Neuron (in vitro differentiated cells): Measurements from ENCODE around the gene DZANK1.
"Not testable (repeated sequence)": the region's sequence is repeated elsewhere in the genome, so short reads cannot be mapped to it uniquely, and the experiment has no call there.

ENCODE experiments used
- H2AFZ ChIP-seq: one replicate; pipeline ENCODE4 v1.6.1; 2013; ENCODE audit warnings: low read depth, mild to moderate bottlenecking, inconsistent platforms, low read length, moderate library complexity
- H3K27me3 ChIP-seq: one replicate; pipeline ENCODE4 v1.6.1; 2013; ENCODE audit warnings: low read length; ENCODE audit not compliant: insufficient read depth
- H3K36me3 ChIP-seq: one replicate; pipeline ENCODE4 v1.6.1; 2013; ENCODE audit warnings: low read length; ENCODE audit not compliant: insufficient read depth
- H3K4me1 ChIP-seq: one replicate; pipeline ENCODE4 v1.6.1; 2013; ENCODE audit warnings: low read length; ENCODE audit not compliant: insufficient read depth
- H3K4me3 ChIP-seq: 2 replicates; pipeline ENCODE4 v1.5.1; 2013; ENCODE audit warnings: mild to moderate bottlenecking, low read length, moderate library complexity
- H3K9me3 ChIP-seq: one replicate; pipeline ENCODE4 v1.6.1; 2013; ENCODE audit warnings: low read length

DZANK1 gene

DNA sequence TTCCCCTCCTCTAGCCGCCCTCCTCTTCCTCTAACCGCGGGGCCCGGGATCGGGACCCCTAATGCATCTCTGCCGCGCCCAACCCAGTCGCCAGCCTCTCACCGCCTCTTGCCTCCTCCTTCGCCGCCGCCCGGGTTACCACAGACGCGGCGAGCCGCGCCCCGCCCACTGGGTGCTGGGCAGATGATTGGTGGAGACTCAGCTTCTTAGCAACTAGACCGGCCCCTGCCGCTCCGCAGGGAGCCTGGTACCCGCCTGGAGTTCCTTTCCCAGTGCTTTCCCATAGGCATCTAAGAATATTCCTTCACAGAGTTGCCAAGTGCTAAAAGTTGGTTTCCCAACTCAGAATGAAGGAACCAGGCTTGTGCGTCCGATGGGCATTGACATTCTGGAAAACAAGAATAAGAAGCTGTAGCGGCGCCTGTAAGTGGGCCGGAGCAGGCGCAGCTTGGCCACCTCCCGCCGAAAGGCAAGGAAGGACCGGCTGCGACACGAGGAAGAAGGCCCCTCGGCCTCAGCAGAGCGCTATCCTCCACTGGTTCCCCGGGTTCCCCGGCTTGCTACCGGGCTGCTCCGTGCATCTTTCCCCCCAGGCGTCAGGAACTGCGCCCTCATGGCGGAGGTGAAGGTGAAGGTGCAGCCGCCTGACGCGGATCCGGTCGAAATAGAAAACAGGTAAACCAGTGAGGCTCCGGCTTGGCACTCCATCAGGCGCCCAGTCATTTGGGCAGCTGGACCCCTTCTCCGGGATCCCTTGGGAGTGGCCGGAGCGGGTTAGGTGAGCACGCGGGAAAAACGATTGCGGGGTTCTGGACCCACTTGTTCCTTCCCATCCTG, at the start of gene DZANK1, which contains the start of gene POLR3F:
DZANK1 (minus strand) TSS at position 137 of the 837 bp plus-strand sequence. CDS start 1,672 bp downstream, outside the sequence.
POLR3F (plus strand) TSS at position 497 of the 837 bp plus-strand sequence; CDS start at position 614, 117 bp downstream.
- peak within 1 kb of the TSS; percentile 81 for H2AFZ ChIP-seq
- H3K27me3 ChIP-seq, result no peaks in the 10 kb centered on the region
- peaks cover 18% of the 10 kb centered on the region for H3K4me1 ChIP-seq
- H3K4me3 ChIP-seq, result peak within 1 kb of the TSS; percentile 91
- H3K9me3 ChIP-seq, result no peaks in the 10 kb centered on the region
- H3K36me3 ChIP-seq, result peaks cover 15% of the 10 kb centered on the region

DNA sequence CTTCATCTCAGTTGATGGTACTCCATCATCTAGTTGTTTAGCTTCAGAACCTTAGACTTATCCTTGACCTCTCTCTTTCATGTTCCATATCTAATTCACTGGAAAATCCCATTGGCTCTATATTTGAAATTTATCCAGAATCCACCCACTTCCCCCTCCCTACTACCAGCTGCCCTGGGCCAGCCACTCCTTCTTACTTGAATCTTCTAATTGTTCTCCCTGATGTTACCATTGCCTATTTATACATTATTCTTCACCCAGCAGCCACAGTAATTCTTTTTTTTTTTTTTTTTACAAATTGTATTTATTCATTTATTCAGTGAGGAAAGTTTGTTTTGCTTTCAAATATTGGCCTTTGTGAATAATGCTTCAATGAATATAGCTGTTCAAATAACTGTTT, 49.1 kb upstream of the DZANK1 start:
- Histone ChIP-seq H3K36me3 (peaks cover 40% of the 10 kb centered on the region), H3K27me3 (no peaks in the 10 kb centered on the region), H3K4me1 (no peaks in the 10 kb centered on the region), H3K4me3 (no peak overlapping the region), H3K9me3 (no peaks in the 10 kb centered on the region), H2AFZ (no peak overlapping the region)

DNA sequence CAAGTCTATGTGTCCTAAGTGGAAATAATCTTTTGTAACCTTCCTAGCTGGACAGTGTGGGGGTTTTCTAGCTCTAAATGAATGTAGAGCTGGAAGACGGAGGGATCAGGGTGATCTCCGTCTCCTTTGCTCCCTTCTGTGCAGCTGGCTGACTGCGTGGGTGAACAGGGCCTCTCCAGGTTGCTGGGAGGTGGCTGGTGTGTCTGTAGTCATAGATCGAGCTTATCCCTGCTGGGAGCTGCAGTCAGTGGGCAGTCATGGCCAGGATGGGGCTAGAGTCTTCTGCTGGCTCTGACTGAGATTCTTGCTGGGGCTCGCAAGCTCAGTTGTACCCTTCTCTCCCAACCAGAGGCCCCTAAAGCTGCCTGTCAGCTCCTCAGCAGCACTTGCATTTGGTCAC, 47.3 kb upstream of the DZANK1 start:
- Histone ChIP-seq H2AFZ (no peak overlapping the region), H3K4me3 (no peak overlapping the region), H3K27me3 (no peaks in the 10 kb centered on the region), H3K9me3 (no peaks in the 10 kb centered on the region), H3K4me1 (no peaks in the 10 kb centered on the region), H3K36me3 (peaks cover 52% of the 10 kb centered on the region)

DNA sequence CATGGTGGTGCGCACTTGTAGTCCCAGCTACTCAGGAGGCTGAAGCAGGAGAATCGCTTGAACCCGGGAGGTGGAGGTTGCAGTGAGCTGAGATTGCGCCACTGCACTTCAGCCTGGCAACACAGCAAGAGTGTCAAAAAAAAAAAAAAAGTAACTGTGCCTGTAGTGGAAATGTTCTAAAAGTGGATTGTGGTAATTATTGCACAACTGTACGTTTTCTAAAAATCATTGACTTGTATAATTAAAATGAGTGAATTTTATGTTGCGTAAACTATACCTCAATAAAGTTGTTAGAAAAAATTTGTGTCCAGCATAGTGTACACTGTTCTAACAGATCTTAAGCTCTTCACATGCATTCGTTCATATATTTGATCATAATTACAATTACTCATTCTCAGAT, 46.4 kb upstream of the DZANK1 start:
- Histone ChIP-seq H3K4me1 (no peaks in the 10 kb centered on the region), H3K9me3 (no peaks in the 10 kb centered on the region), H3K4me3 (no peak overlapping the region), H3K36me3 (peaks cover 52% of the 10 kb centered on the region), H3K27me3 (no peaks in the 10 kb centered on the region), H2AFZ (no peak overlapping the region)

DNA sequence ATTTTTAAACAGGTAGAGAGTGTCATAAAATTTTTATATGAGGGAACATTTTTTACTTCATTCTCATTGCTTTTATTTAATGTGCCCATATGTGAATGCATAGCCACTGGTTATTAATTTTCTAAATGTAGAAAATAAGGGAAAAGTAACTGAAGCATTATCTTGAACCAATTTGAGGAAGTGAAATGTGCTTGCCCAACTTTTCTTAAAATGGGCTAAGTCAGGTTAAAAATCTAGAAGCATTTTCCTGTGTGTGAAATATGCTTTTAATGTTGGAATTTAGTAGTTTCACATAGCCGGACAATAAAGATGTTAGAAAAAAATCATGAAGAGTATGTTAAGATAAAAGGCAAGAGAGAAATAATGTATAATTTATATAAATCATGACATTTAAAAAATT, 44.7 kb upstream of the DZANK1 start:
- Histone ChIP-seq H2AFZ (no peak overlapping the region), H3K36me3 (peaks cover 47% of the 10 kb centered on the region), H3K4me3 (no peak overlapping the region), H3K27me3 (no peaks in the 10 kb centered on the region), H3K9me3 (no peaks in the 10 kb centered on the region), H3K4me1 (peaks cover 4% of the 10 kb centered on the region)

DNA sequence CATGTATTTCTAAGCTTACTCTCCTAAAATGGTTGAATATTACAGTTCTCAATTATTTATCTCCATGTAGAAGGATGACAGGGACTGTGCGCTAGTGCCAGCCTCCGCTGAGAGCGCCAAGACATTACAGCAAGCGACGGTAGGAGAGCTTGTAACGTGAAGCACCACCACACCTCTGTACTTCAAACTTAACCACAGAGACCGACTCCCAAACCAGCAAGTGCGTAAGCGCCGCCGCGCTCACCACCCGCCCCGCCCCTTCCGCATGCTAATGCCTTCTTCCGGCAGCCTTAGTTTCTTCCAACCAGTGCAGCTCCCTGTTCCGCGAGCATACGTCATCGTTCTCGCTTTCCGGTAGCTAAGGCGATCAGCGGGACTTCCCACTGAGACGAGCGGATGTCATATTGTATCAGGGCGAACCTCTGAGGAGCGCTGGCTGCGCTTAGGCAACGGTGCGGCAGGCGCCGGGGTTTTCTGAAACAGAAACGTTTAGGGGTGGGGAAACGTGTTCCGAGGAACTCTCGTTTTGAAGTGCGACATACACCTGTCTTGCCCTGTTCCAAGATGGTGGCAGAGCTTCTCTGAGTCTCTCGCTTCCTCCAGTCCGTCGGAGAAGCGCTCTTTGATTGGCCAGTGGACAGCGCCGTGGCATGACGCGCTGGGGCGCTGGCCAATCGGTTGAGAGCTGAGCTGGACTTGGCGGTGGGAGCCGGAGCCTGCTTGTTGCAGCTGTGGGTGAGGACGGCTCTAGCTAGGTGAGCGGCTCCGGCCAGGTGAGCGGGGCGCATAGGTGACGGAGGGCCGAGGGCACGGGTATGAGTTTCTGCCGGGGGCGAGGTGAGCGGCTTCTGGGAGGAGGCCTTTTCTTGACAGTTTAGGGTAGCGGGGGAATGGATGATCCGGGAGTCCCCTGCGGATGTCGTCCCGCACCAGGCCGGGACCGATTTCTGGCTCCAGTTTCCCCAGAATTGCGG, 40.7 kb upstream of the DZANK1 start, which contains the start of gene SEC23B:
SEC23B (plus strand) TSS at position 723 of the 974 bp plus-strand sequence. CDS start 2,896 bp downstream, outside the sequence.
- no peaks in the 10 kb centered on the region for H3K9me3 ChIP-seq
- H3K4me1 ChIP-seq, result peaks cover 5% of the 10 kb centered on the region
- peak within 1 kb of the TSS; percentile 47 for H2AFZ ChIP-seq
- peaks cover 23% of the 10 kb centered on the region for H3K36me3 ChIP-seq
- peaks cover 5% of the 10 kb centered on the region for H3K27me3 ChIP-seq
- H3K4me3 ChIP-seq, result peak within 1 kb of the TSS; percentile 72

DNA sequence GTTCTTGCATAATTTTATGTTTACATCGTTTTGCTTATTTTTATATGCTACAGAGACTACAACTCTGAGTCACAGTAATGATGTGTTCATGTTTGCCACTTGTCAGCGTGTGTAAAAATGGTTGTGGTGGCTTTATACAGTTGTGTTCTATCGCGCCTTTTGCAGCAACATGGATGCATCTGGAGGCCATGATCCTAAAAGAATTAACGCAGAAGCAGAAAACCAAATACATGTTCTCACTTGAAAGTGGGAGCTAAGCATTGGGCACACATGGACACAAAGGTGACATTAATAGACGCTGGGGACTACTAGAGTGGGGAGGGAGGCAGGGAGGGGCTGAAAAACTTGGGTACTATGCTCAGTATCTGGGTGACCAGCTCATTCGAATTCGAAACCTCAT, 39.9 kb upstream of the DZANK1 start:
- peak overlapping the region; percentile 47 for H2AFZ ChIP-seq
- peaks cover 10% of the 10 kb centered on the region for H3K27me3 ChIP-seq
- H3K4me3 ChIP-seq, result peak overlapping the region; percentile 72
- peaks cover 5% of the 10 kb centered on the region for H3K4me1 ChIP-seq
- H3K9me3 ChIP-seq, result peaks cover 3% of the 10 kb centered on the region
- peaks cover 17% of the 10 kb centered on the region for H3K36me3 ChIP-seq

DNA sequence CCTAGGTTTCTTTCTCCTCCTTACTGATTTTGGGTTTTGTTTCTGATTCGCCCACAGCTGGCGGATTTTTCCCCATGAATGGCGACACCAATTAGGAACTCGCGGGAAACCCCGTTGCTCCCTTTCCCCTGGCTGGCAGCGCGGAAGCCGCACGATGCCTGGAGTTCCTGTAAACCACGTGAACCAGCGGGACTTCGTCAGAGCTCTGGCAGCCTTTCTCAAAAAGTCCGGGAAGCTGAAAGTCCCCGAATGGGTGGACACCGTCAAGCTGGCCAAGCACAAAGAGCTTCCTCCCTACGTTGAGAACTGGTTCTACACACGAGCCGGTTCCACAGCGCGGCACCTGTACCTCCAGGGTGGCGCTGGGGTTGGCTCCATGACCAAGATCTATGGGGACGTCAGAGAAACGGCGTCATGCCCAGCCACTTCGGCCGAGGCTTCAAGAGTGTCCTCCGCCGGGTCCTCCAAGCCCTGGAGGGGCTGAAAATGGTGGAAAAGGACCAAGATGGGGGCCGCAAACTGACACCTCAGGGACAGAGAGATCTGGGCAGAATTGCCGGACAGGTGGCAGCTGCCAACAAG, 37.7 kb upstream of the DZANK1 start:
- Histone ChIP-seq H3K27me3 (peaks cover 10% of the 10 kb centered on the region), H3K9me3 (peaks cover 3% of the 10 kb centered on the region), H3K4me3 (no peak overlapping the region), H2AFZ (no peak overlapping the region), H3K4me1 (peaks cover 5% of the 10 kb centered on the region), H3K36me3 (peaks cover under 1% of the 10 kb centered on the region)

DNA sequence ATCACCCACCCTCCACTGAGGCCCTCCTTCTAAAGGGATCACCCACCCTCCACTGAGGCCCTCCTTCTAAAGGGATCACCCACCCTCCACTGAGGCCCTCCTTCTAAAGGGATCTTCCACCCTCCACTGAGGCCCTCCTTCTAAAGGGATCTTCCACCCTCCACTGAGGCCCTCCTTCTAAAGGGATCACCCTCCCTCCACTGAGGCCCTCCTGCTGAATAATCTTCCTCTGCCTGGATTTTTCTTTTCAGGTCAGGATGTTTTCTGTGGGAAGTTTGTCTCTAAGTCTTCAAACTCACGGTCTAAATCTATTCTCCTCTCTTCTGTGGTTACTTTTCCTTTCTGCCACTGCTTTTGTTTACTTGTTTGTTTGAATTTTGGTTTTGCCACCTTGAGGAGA, 34.8 kb upstream of the DZANK1 start:
- H3K4me3 ChIP-seq, H3K9me3 ChIP-seq, H3K4me1 ChIP-seq, H2AFZ ChIP-seq, H3K27me3 ChIP-seq, H3K36me3 ChIP-seq: not testable (repeated sequence)

DNA sequence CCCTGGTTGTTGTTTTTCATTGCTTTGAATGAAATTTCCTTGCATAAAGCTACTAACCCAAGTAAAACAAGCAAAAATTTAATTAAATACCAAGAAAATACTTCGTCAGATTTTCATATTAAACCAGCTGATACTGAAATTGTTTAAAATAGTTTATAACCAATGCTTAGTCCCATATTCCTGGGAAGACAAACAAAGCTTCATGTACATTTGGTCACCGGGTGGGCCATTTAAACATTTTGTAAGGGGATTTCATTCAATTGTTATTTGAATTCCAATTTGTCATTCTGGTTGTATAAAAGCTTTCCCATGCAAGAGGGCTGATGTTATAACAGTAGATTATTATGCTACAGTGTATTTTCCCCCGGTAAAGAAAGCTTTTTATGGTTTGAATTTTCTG, 30.8 kb upstream of the DZANK1 start:
- H3K27me3 ChIP-seq, result peaks cover 6% of the 10 kb centered on the region

DNA sequence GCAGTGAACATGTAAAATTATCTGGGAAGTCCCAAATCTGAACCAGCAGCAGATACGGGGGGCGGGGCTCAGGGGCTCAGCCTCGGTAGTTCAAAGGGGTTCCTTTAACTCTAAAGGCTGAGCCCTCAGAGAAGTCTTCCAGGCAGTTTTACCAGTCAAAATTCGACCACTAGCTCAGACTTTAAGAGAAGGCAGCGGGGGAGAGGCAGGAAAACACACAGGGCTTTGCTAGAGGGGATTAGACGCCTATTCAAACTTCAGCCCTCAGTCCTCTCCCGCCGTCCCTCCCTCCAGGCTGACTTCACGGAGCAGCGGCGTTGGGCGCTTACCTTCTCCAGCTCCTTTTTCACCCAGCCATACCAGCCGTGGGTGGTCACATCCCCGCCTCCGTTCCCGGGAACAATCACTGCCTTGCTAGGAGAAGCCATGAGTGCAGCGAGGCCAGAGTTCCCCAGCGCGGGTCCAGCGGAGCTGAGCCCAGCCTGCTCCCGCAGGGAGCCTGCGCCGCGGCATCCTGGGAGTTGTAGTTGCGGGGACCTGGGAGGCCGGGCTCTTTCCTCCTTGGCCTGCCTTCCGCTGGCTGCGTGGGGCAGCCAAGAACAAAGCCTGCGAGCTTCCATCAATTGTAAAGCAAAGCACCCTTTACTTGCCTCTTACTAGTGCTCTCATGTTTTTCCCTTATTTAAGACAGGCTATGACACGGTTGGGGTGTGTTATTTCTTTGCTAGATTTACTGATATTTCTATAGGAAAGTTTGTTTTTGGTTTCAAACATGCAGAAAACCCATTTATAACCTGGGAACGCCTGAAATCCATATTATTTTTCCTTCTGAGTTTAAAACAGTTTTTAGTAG, 30.1 kb upstream of the DZANK1 start, which contains the start of gene RBBP9:
RBBP9 (minus strand) TSS at position 486 of the 853 bp plus-strand sequence; CDS start at position 428, 58 bp downstream.
- peaks cover 2% of the 10 kb centered on the region for H3K9me3 ChIP-seq
- H3K27me3 ChIP-seq, result peaks cover 2% of the 10 kb centered on the region
- H2AFZ ChIP-seq, result peak within 1 kb of the TSS; percentile 82
- H3K4me1 ChIP-seq, result peaks cover 14% of the 10 kb centered on the region
- peak within 1 kb of the TSS; percentile 72 for H3K4me3 ChIP-seq
- peaks cover 14% of the 10 kb centered on the region for H3K36me3 ChIP-seq

More for the DNA sequence above, 30.8 kb upstream of the DZANK1 start:
- Histone ChIP-seq H3K9me3 (peaks cover 3% of the 10 kb centered on the region), H2AFZ (peak overlapping the region; percentile 82), H3K4me1 (peaks cover 14% of the 10 kb centered on the region), H3K36me3 (peaks cover 9% of the 10 kb centered on the region), H3K4me3 (peak overlapping the region; percentile 72)

DNA sequence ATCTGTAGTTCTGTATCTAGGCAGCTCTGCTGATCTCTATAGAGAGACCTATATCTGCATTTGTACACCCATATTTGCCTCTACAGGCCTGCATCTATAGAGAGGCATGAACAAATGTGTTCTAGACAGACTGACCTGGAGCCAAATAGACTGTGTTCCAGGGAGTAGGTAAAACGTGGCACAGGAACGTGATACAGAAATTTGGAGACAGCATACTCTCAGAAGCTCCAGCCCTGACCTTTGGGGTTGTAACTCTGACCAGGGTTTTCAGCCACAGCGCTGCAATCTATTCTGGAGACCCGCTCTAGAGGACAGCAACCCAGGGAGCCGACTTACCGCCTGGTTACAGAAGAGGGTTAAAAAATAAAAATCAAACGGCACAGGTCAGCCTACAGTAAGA, 29.2 kb upstream of the DZANK1 start:
- Histone ChIP-seq H2AFZ (peak overlapping the region; percentile 82), H3K4me3 (peak overlapping the region; percentile 72), H3K9me3 (no peaks in the 10 kb centered on the region), H3K27me3 (no peaks in the 10 kb centered on the region), H3K36me3 (peaks cover 19% of the 10 kb centered on the region), H3K4me1 (peaks cover 14% of the 10 kb centered on the region)
